ENCODE measurements around the gene P2RY14. TPM values are rescaled to one million over a fixed set of nuclear protein-coding genes. Genes with fewer than 3 reads are reported as not detected.

Gene P2RY14
- total RNA-seq, 1 donor from 2014 or later: not detected

GRCh38 chr3:151267066-151267465 is 11.3 kb downstream of the P2RY14 start:
- DNase-seq (ENCODE audit: low read depth): no peak
- Histone ChIP-seq H3K4me3 (ENCODE audit: low read depth, low read length) (no peak overlapping the region), H3K27me3 (ENCODE audit: control insufficient read depth, insufficient read depth, low read length) (no peaks in the 10 kb centered on the region), H3K36me3 (ENCODE audit: control insufficient read depth, insufficient read depth, low read length) (no peaks in the 10 kb centered on the region)
- no peak for TF ChIP-seq CTCF (IDR thresholded peaks at IDR 0.05; ENCODE audit: insufficient read depth, low read length, poor library complexity, severe bottlenecking)

- TF ChIP-seq CTCF (IDR thresholded peaks at IDR 0.05; ENCODE audit: insufficient read depth, low read length, poor library complexity, severe bottlenecking): no peak
- Histone ChIP-seq H3K27me3 (ENCODE audit: control insufficient read depth, insufficient read depth, low read length) (no peaks in the 10 kb centered on the region), H3K4me3 (ENCODE audit: low read depth, low read length) (no peak overlapping the region), H3K36me3 (ENCODE audit: control insufficient read depth, insufficient read depth, low read length) (no peaks in the 10 kb centered on the region)
- DNase-seq (ENCODE audit: low read depth): no peak
Measured at GRCh38 chr3:151265866-151266265, 12.5 kb downstream of the P2RY14 start.

- H3K4me3 ChIP-seq (ENCODE audit: low read depth, low read length): no peak overlapping the region
Measured at GRCh38 chr3:151265166-151265565, 13.2 kb downstream of the P2RY14 start.

GRCh38 chr3:151264605-151265004 is 13.7 kb downstream of the P2RY14 start:
- DNase-seq (ENCODE audit: low read depth): no peak
- Histone ChIP-seq H3K36me3 (ENCODE audit: control insufficient read depth, insufficient read depth, low read length) (no peaks in the 10 kb centered on the region), H3K27me3 (ENCODE audit: control insufficient read depth, insufficient read depth, low read length) (no peaks in the 10 kb centered on the region), H3K4me3 (ENCODE audit: low read depth, low read length) (no peak overlapping the region)
- TF ChIP-seq CTCF (IDR thresholded peaks at IDR 0.05; ENCODE audit: insufficient read depth, low read length, poor library complexity, severe bottlenecking): no peak

More at GRCh38 chr3:151265166-151265565, 13.2 kb downstream of the P2RY14 start:
- TF ChIP-seq CTCF (IDR thresholded peaks at IDR 0.05; ENCODE audit: insufficient read depth, low read length, poor library complexity, severe bottlenecking): no peak
- Histone ChIP-seq H3K27me3 (ENCODE audit: control insufficient read depth, insufficient read depth, low read length) (no peaks in the 10 kb centered on the region), H3K36me3 (ENCODE audit: control insufficient read depth, insufficient read depth, low read length) (no peaks in the 10 kb centered on the region)
- no peak for DNase-seq (ENCODE audit: low read depth)

- no peaks in the 10 kb centered on the region for H3K27me3 ChIP-seq (ENCODE audit: control insufficient read depth, insufficient read depth, low read length)
- no peak for DNase-seq (ENCODE audit: low read depth)
- no peaks in the 10 kb centered on the region for H3K36me3 ChIP-seq (ENCODE audit: control insufficient read depth, insufficient read depth, low read length)
- TF ChIP-seq CTCF (IDR thresholded peaks at IDR 0.05; ENCODE audit: insufficient read depth, low read length, poor library complexity, severe bottlenecking): no peak
- no peak overlapping the region for H3K4me3 ChIP-seq (ENCODE audit: low read depth, low read length)
Measured at GRCh38 chr3:151262871-151263525, 15.3 kb downstream of the P2RY14 start.

GRCh38 chr3:151259664-151260063 is 18.7 kb downstream of the P2RY14 start:
- Histone ChIP-seq H3K27me3 (ENCODE audit: control insufficient read depth, insufficient read depth, low read length) (no peaks in the 10 kb centered on the region), H3K36me3 (ENCODE audit: control insufficient read depth, insufficient read depth, low read length) (no peaks in the 10 kb centered on the region), H3K4me3 (ENCODE audit: low read depth, low read length) (no peak overlapping the region)
- no peak for TF ChIP-seq CTCF (IDR thresholded peaks at IDR 0.05; ENCODE audit: insufficient read depth, low read length, poor library complexity, severe bottlenecking)
- DNase-seq (ENCODE audit: low read depth): no peak
